Endothelial cell of umbilical vein (primary cell): Measurements from ENCODE around the gene GUCY1A1. TPM values are rescaled to one million over a fixed set of nuclear protein-coding genes. Genes with fewer than 3 reads are reported as not detected.

ENCODE experiments used
- BruUV-seq: library from RNA; stranded (reverse); fragments of 400-500 nt; replicated peaks from 2 replicates; lab custom pipeline; 2021; lab: Mats Ljungman, UMichigan
- CTCF ChIA-PET: fragments of 300-600, 350-600 bp; sonication (Branson Sonifier 250); formaldehyde crosslinking; loops from one replicate; lab custom pipeline; 2021; ENCODE audit warnings: antibody characterized with exemption, inconsistent platforms; lab: Charles Lee
- POLR2A ChIA-PET: fragments of 300-600, 350-600 bp; sonication (Branson Sonifier 250); formaldehyde crosslinking; loops from one replicate; lab custom pipeline; 2021; ENCODE audit warnings: antibody characterized with exemption, inconsistent platforms; lab: Charles Lee
- DNase-seq: peaks from one replicate; pipeline ENCODE4 v3.0.0-alpha.2; 2011; ENCODE audit warnings: low read depth, low spot score
- FAIRE-seq: peaks from 2 replicates; lab custom pipeline; 2011; peaks lifted over from hg19 to GRCh38; lab: Jason Lieb, UNC
- H2AFZ ChIP-seq: 2 replicates; pipeline ENCODE4 v1.6.0; 2012; ENCODE audit warnings: low read depth, low read length, control low read depth, inconsistent platforms
- H3K27ac ChIP-seq: 2 replicates; pipeline ENCODE4 v1.5.1; 2011; ENCODE audit warnings: low read depth, mild to moderate bottlenecking, control low read depth, low read length, moderate library complexity; ENCODE audit not compliant: insufficient read depth
- H3K27me3 ChIP-seq, 2 experiments: 2 replicates each; pipeline versions ENCODE4 v1.6.0 to v1.6.1; 2011; ENCODE audit warnings: low read length in 2 of 2, mixed read lengths in 1 of 2; ENCODE audit not compliant: control insufficient read depth in 2 of 2, insufficient read depth in 2 of 2
- H3K36me3 ChIP-seq, 2 experiments: 2 replicates in 1 of 2; 3 replicates in 1 of 2; pipeline ENCODE4 v1.5.1; 2011; ENCODE audit warnings: low read length in 2 of 2, mild to moderate bottlenecking in 1 of 2, moderate library complexity in 1 of 2; ENCODE audit not compliant: control insufficient read depth in 2 of 2, insufficient read depth in 2 of 2; ENCODE audit errors: extremely low read depth in 1 of 2
- H3K4me1 ChIP-seq: 3 replicates; pipeline ENCODE4 v1.5.1; 2011; ENCODE audit warnings: mild to moderate bottlenecking, low read length; ENCODE audit not compliant: control insufficient read depth, insufficient read depth; ENCODE audit errors: extremely low read depth
- H3K4me2 ChIP-seq: 2 replicates; pipeline ENCODE4 v1.6.1; 2011; ENCODE audit warnings: low read length, control low read depth, mixed read lengths; ENCODE audit not compliant: insufficient read depth
- H3K4me3 ChIP-seq, 3 experiments: fragments of 200-600 bp in 1 of 3; sonication (generic), shearing (Covaris generic) in 1 of 3; replicated peaks in 1 of 3; 2 replicates each; pipeline ENCODE4 v1.5.1; 2011 to 2016; ENCODE audit warnings: control low read depth in 3 of 3, low read length in 3 of 3, mild to moderate bottlenecking in 2 of 3, inconsistent platforms in 1 of 3, low read depth in 1 of 3, moderate library complexity in 1 of 3; ENCODE audit not compliant: insufficient read depth in 1 of 3
- H3K79me2 ChIP-seq: 2 replicates; pipeline ENCODE4 v1.6.0; 2012; ENCODE audit warnings: low read length, inconsistent platforms; ENCODE audit not compliant: control insufficient read depth, insufficient read depth
- H3K9ac ChIP-seq: replicated peaks from 2 replicates; pipeline ENCODE3; 2011; ENCODE audit warnings: low read length, control low read depth; ENCODE audit not compliant: insufficient read depth; ENCODE audit errors: extremely low read depth
- H3K9me1 ChIP-seq: replicated peaks from 3 replicates; pipeline ENCODE4 v1.6.0; 2011; ENCODE audit warnings: mild to moderate bottlenecking, low read length; ENCODE audit not compliant: control insufficient read depth, insufficient read depth; ENCODE audit errors: extremely low read depth
- H3K9me3 ChIP-seq: replicated peaks from 2 replicates; pipeline ENCODE4 v1.5.1; 2012; ENCODE audit warnings: low read length, inconsistent platforms; ENCODE audit not compliant: control insufficient read depth, insufficient read depth
- H4K20me1 ChIP-seq: replicated peaks from 2 replicates; pipeline ENCODE3; 2011; ENCODE audit warnings: mild to moderate bottlenecking, low read length; ENCODE audit not compliant: control insufficient read depth, insufficient read depth; ENCODE audit errors: extremely low read depth
- EZH2 ChIP-seq: IDR thresholded peaks from 2 replicates; pipeline ENCODE4 v1.6.1; 2012; ENCODE audit warnings: borderline replicate concordance, low read depth, mild to moderate bottlenecking, moderate library complexity, low read length, inconsistent platforms; ENCODE audit not compliant: severe bottlenecking
- FOS ChIP-seq: IDR thresholded peaks from 2 replicates; pipeline ENCODE4 v1.6.1; 2011; ENCODE audit warnings: mild to moderate bottlenecking, low read length, moderate library complexity, borderline replicate concordance; ENCODE audit not compliant: insufficient read depth
- GATA2 ChIP-seq: IDR thresholded peaks from 2 replicates; pipeline ENCODE4 v1.7.0; 2011; ENCODE audit warnings: low read depth, mild to moderate bottlenecking, moderate library complexity, mixed read lengths, low read length; ENCODE audit not compliant: insufficient read length, insufficient read depth
- JUN ChIP-seq: IDR thresholded peaks from 2 replicates; pipeline ENCODE4 v1.6.1; 2011; ENCODE audit warnings: borderline replicate concordance, low read depth; ENCODE audit not compliant: insufficient read length, insufficient read depth
- MYC ChIP-seq: IDR thresholded peaks from one replicate; pipeline ENCODE4 v1.6.1; 2011; ENCODE audit warnings: mild to moderate bottlenecking, low read depth, low read length
- POLR2A ChIP-seq: IDR thresholded peaks from 2 replicates; pipeline ENCODE4 v1.6.1; 2012; ENCODE audit warnings: low read depth, mild to moderate bottlenecking, control low read depth, low read length
- POLR2AphosphoS5 ChIP-seq: IDR thresholded peaks from 2 replicates; pipeline ENCODE4 v1.6.1; 2012; ENCODE audit warnings: low read depth, mild to moderate bottlenecking, control low read depth, low read length, moderate library complexity; ENCODE audit not compliant: insufficient read depth
- dilution Hi-C: fragments of 300-500 bp; cut with MboI; formaldehyde crosslinking; loops from one replicate; pipeline ENCODE4 v1.15.0; 2019; ENCODE audit warnings: low sequenced_read_pairs; ENCODE audit not compliant: extremely low pct_ligation_motif_present
- intact Hi-C: fragments of 100-400 bp; cut with micrococcal nuclease; formaldehyde crosslinking; loops from one replicate; pipeline ENCODE4 v1.10.0; 2022
- polyA plus RNA-seq, 4 experiments: library from polyadenylated mRNA; depleted of rRNA in 3 of 4; stranded (reverse) in 3 of 4; unstranded in 1 of 4; fragments of >200 nt; gene quantifications; 2 replicates each; pipeline versions ENCODE4 v1.2.1 to v1.2.3, GENCODE V29; 2011 to 2012; ENCODE audit warnings: missing spikeins in 1 of 4
- total RNA-seq: library from RNA; stranded (reverse); gene quantifications from 2 replicates; pipeline ENCODE4 v1.2.3, GENCODE V29; 2021
- TF ChIP-seq, protein P1 (sequence below), 2 donors: IDR thresholded peaks; 1 replicate in 1 of 2; 2 replicates in 1 of 2; pipeline ENCODE4 v1.5.1; 2011; ENCODE audit warnings: low read length in 2 of 2, mild to moderate bottlenecking in 2 of 2, moderate library complexity in 2 of 2, control low read depth in 1 of 2, inconsistent platforms in 1 of 2, low read depth in 1 of 2; ENCODE audit not compliant: insufficient read depth in 1 of 2; ENCODE audit errors: extremely low read depth in 1 of 2
- TF ChIP-seq, protein P2 (sequence below): IDR thresholded peaks from 2 replicates; pipeline ENCODE4 v1.6.1; 2011; ENCODE audit not compliant: insufficient read depth, insufficient read length

The GUCY1A1 gene
- total and polyA plus RNA-seq, 2 donors (not counting 3 experiments of a cell fraction or from before 2014, with no cell fraction given), result 1.3 to 4.4 TPM

DNA sequence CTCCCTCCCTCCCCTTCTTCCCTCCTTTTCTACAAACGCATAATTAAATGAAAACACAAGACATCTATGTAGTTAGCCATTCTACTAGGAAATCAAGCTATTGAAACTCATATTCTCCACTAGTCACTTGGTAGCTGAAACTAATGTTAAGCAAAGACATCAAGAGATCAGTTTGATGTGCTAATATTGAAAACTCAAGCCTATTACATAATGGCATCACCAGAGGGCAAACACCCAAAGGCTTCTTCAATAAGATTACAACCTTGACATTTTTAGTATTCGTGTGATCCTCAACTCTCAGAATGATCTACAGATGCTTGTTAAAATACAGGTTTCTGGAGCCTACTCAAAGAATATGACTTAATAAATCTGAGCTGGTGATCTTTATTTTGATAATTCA lies 6.2 kb upstream of the GUCY1A1 start:
- FAIRE-seq, result no peak
- dilution Hi-C loops, result no loop called here
- TF ChIP-seq FOS (no peak), POLR2A (no peak), EZH2 (no peak), POLR2AphosphoS5 (no peak), MYC (no peak), GATA2 (no peak), JUN (no peak)
- TF ChIP-seq, protein P1, sequence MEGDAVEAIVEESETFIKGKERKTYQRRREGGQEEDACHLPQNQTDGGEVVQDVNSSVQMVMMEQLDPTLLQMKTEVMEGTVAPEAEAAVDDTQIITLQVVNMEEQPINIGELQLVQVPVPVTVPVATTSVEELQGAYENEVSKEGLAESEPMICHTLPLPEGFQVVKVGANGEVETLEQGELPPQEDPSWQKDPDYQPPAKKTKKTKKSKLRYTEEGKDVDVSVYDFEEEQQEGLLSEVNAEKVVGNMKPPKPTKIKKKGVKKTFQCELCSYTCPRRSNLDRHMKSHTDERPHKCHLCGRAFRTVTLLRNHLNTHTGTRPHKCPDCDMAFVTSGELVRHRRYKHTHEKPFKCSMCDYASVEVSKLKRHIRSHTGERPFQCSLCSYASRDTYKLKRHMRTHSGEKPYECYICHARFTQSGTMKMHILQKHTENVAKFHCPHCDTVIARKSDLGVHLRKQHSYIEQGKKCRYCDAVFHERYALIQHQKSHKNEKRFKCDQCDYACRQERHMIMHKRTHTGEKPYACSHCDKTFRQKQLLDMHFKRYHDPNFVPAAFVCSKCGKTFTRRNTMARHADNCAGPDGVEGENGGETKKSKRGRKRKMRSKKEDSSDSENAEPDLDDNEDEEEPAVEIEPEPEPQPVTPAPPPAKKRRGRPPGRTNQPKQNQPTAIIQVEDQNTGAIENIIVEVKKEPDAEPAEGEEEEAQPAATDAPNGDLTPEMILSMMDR (IDR thresholded peaks at IDR 0.05; ENCODE audit: extremely low read depth in 1 of 2, insufficient read depth in 1 of 2, low read depth in 1 of 2, low read length in 2 of 2), result no peak
- TF ChIP-seq, protein P2, sequence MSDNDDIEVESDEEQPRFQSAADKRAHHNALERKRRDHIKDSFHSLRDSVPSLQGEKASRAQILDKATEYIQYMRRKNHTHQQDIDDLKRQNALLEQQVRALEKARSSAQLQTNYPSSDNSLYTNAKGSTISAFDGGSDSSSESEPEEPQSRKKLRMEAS, result no peak

More for the DNA sequence above, 6.2 kb upstream of the GUCY1A1 start:
- no peak overlapping the region for H3K4me3 ChIP-seq
- peaks cover 3 to 8% of the 10 kb centered on the region in 2 experiments for H3K27me3 ChIP-seq
- ChIA-PET CTCF (interaction anchor here (2.0 to 2.7 kb wide), 3 partner anchors 10 to 293 kb away, joined by 5 to 10 read pairs (median 9); partner anchors contain the start of gene CTSO), POLR2A (no interaction called here)
- BruUV-seq, result no TSS peak
- no peak overlapping the region for H2AFZ ChIP-seq
- H3K27ac ChIP-seq, result no peak overlapping the region
- no peaks in the 10 kb centered on the region for H3K4me1 ChIP-seq
- H3K9me3 ChIP-seq, result no peaks in the 10 kb centered on the region
- intact Hi-C loops, result no loop called here
- no peak overlapping the region for H3K9ac ChIP-seq
- no peaks in the 10 kb centered on the region for H4K20me1 ChIP-seq
- H3K36me3 ChIP-seq, result no peaks in the 10 kb centered on the region
- DNase-seq, result no peak
- no peaks in the 10 kb centered on the region for H3K79me2 ChIP-seq
- no peak overlapping the region for H3K4me2 ChIP-seq
- no peaks in the 10 kb centered on the region for H3K9me1 ChIP-seq
